ENCODE results near the gene PAH.

Gene PAH

DNA sequence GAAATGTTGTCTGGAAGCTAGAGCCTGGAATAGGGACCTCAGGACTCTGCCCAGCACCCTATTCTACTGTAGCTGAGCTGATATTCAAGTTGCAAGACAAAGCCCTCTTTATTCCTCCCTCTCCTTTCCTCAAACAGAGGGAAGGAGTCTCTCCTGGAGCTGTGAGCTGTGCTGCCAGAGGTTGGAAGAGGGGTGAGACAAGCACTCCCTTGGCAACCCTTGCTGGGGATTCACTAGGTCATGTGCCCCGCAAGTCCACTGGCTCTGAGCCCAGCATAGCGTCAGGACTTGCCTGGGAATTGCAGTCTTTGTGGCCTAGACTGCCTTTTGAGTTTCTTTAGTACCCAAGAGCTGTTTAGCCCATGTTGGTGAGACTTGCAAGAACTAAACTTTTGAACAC is 29.0 kb upstream of the PAH start:
- Histone ChIP-seq H3K4me1 (ENCODE audit: control insufficient read depth, low read depth, low read length) (peaks cover 1% of the 10 kb centered on the region), H3K27me3 (ENCODE audit: control insufficient read depth, insufficient read depth, low read length) (peaks cover 33% of the 10 kb centered on the region), H3K9me3 (ENCODE audit: control insufficient read depth, low read depth, low read length) (no peaks in the 10 kb centered on the region)

GRCh38 chr12:102939670-102940222 is 22.7 kb upstream of the PAH start:
- no peak overlapping the region for H3K9ac ChIP-seq (ENCODE audit: low read length)
- no peaks in the 10 kb centered on the region for H3K9me3 ChIP-seq (ENCODE audit: control insufficient read depth, low read depth, low read length)
- H3K27me3 ChIP-seq (ENCODE audit: control insufficient read depth, insufficient read depth, low read length), result no peaks in the 10 kb centered on the region
- H3K4me3 ChIP-seq (ENCODE audit: low read length), result no peak overlapping the region
- no peaks in the 10 kb centered on the region for H3K36me3 ChIP-seq (ENCODE audit: control insufficient read depth, low read depth, low read length)
- H3K27ac ChIP-seq (ENCODE audit: low read length), result no peak overlapping the region
- peaks cover 5% of the 10 kb centered on the region for H3K4me1 ChIP-seq (ENCODE audit: control insufficient read depth, low read depth, low read length)

More for the DNA sequence above, 29.0 kb upstream of the PAH start:
- Histone ChIP-seq H3K9ac (ENCODE audit: low read length) (no peak overlapping the region), H3K4me3 (ENCODE audit: low read length) (no peak overlapping the region), H3K36me3 (ENCODE audit: control insufficient read depth, low read depth, low read length) (no peaks in the 10 kb centered on the region), H3K27ac (ENCODE audit: low read length) (no peak overlapping the region)

DNA sequence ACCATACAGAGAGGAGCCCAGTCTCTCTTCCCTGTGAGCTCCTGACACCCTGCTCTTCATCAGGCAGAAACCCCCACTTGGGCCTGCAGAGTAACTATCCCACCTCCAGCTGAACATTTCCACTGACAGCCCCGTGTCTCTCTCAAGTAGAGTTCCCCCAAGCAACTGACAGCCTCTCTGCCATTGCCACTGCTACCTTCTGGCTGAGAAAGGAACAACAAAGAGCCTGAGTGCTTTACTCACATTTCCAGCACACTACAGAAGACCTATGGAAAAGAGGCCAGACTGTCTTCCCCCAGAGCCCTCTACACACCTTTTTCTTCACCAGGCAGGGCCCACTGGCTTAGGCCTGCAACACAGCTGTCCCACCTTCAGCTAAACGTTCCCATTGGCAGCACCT is 22.0 kb upstream of the PAH start:
- Histone ChIP-seq H3K27ac (ENCODE audit: low read length) (no peak overlapping the region), H3K4me3 (ENCODE audit: low read length) (no peak overlapping the region), H3K4me1 (ENCODE audit: control insufficient read depth, low read depth, low read length) (peaks cover 6% of the 10 kb centered on the region), H3K36me3 (ENCODE audit: control insufficient read depth, low read depth, low read length) (no peaks in the 10 kb centered on the region), H3K9me3 (ENCODE audit: control insufficient read depth, low read depth, low read length) (no peaks in the 10 kb centered on the region), H3K9ac (ENCODE audit: low read length) (no peak overlapping the region), H3K27me3 (ENCODE audit: control insufficient read depth, insufficient read depth, low read length) (no peaks in the 10 kb centered on the region)

GRCh38 chr12:102933168-102933567 is 16.1 kb upstream of the PAH start:
- H3K4me1 ChIP-seq (ENCODE audit: control insufficient read depth, low read depth, low read length), result peaks cover 12% of the 10 kb centered on the region
- no peaks in the 10 kb centered on the region for H3K36me3 ChIP-seq (ENCODE audit: control insufficient read depth, low read depth, low read length)
- no peaks in the 10 kb centered on the region for H3K9me3 ChIP-seq (ENCODE audit: control insufficient read depth, low read depth, low read length)
- no peaks in the 10 kb centered on the region for H3K27me3 ChIP-seq (ENCODE audit: control insufficient read depth, insufficient read depth, low read length)
- no peak overlapping the region for H3K9ac ChIP-seq (ENCODE audit: low read length)
- H3K27ac ChIP-seq (ENCODE audit: low read length), result no peak overlapping the region
- H3K4me3 ChIP-seq (ENCODE audit: low read length), result no peak overlapping the region

GRCh38 chr12:102927220-102927619 is 10.2 kb upstream of the PAH start:
- Histone ChIP-seq H3K27ac (ENCODE audit: low read length) (no peak overlapping the region), H3K9ac (ENCODE audit: low read length) (no peak overlapping the region), H3K4me1 (ENCODE audit: control insufficient read depth, low read depth, low read length) (no peaks in the 10 kb centered on the region), H3K9me3 (ENCODE audit: control insufficient read depth, low read depth, low read length) (no peaks in the 10 kb centered on the region), H3K27me3 (ENCODE audit: control insufficient read depth, insufficient read depth, low read length) (no peaks in the 10 kb centered on the region), H3K4me3 (ENCODE audit: low read length) (no peak overlapping the region), H3K36me3 (ENCODE audit: control insufficient read depth, low read depth, low read length) (no peaks in the 10 kb centered on the region)

DNA sequence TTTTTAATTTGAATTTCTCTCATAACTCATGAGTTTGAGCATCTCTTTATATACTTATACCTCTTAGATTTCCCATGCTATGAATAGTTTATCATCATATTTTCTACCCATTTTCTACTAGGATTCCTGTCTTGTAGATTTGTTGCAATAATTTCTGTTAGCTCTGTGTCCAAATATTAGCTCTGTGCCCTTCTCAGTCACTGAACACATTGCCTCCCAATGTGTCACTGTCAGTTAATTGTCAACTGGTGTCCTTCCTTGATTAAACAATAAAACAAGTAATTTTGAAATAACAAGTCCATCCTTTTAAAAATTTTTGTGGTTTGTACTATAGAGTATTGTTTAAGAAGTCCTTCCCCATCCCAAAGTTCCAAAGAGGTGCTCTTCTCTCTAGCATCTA is 4.2 kb upstream of the PAH start:
- Histone ChIP-seq H3K9me3 (ENCODE audit: control insufficient read depth, low read depth, low read length) (no peaks in the 10 kb centered on the region), H3K4me1 (ENCODE audit: control insufficient read depth, low read depth, low read length) (peaks cover 8% of the 10 kb centered on the region), H3K27ac (ENCODE audit: low read length) (no peak overlapping the region), H3K27me3 (ENCODE audit: control insufficient read depth, insufficient read depth, low read length) (no peaks in the 10 kb centered on the region), H3K4me3 (ENCODE audit: low read length) (no peak overlapping the region), H3K9ac (ENCODE audit: low read length) (no peak overlapping the region), H3K36me3 (ENCODE audit: control insufficient read depth, low read depth, low read length) (no peaks in the 10 kb centered on the region)

DNA sequence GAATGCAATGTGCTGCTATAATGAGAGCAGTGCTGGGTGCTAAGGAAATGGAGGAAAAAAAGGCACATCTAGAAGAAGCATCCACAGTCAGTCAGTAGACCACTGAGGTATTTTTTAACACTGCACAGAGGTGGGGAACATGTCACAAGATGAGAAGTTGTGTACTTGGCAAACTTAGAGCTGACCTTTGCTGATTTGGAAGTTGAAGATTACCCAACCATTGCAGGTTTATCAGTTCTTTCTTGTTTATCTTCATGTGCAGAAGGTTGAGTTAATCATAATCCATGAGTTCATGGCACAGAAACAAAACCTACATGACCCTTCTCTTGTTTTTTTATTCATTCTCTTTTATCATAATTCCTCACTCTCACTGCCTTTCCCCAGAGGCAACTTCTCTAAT is 3.2 kb upstream of the PAH start:
- H3K4me1 ChIP-seq (ENCODE audit: control insufficient read depth, low read depth, low read length), result peaks cover 8% of the 10 kb centered on the region
- H3K27ac ChIP-seq (ENCODE audit: low read length), result no peak overlapping the region
- H3K9me3 ChIP-seq (ENCODE audit: control insufficient read depth, low read depth, low read length), result no peaks in the 10 kb centered on the region
- H3K9ac ChIP-seq (ENCODE audit: low read length), result no peak overlapping the region
- H3K36me3 ChIP-seq (ENCODE audit: control insufficient read depth, low read depth, low read length), result no peaks in the 10 kb centered on the region
- H3K4me3 ChIP-seq (ENCODE audit: low read length), result no peak overlapping the region
- no peaks in the 10 kb centered on the region for H3K27me3 ChIP-seq (ENCODE audit: control insufficient read depth, insufficient read depth, low read length)

- no peaks in the 10 kb centered on the region for H3K9me3 ChIP-seq (ENCODE audit: control insufficient read depth, low read depth, low read length)
Observed at GRCh38 chr12:102918840-102919239, 1.8 kb upstream of the PAH start.

DNA sequence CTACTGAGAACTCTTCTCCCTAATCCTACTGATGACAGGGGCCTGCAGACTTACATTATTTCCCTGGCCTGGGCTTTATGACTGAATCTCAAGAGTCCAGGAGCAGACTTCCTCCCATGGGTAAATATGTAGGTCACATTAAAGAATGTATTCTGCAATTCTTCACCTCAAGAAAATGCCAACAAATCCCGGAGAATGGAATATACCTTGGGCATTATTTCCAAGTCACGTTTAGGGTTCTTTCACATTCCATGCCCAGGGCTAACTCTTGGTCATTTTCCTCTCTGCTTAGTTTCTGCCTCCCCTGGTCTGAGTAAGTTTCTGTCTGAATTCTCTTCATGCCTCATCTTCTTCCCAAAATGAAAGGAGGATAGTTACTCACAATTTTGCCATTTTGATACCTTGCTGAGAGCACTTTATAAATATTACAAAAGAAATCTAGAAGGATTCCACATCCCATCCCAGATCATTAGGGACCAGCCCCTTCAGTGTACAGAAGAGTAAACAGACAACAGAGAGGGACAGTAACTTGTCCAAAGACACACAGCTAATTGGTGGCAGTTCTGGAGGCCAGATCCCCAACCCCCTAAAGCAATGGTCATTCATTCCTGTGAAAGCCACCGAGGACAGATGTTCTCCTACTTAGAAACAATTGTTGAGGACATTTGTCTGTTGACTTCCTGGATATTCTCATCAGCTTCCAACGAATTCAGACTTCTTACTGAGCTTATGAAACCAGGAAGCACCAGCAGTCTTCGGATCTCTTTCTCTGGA is 605 bp downstream of the PAH start:
- H3K27ac ChIP-seq (ENCODE audit: low read length), result no peak overlapping the region
- peaks cover 8% of the 10 kb centered on the region for H3K4me1 ChIP-seq (ENCODE audit: control insufficient read depth, low read depth, low read length)
- H3K27me3 ChIP-seq (ENCODE audit: control insufficient read depth, insufficient read depth, low read length), result no peaks in the 10 kb centered on the region
- H3K4me3 ChIP-seq (ENCODE audit: low read length), result peak overlapping the region; percentile 46
- no peak overlapping the region for H3K9ac ChIP-seq (ENCODE audit: low read length)
- no peaks in the 10 kb centered on the region for H3K36me3 ChIP-seq (ENCODE audit: control insufficient read depth, low read depth, low read length)
- H3K9me3 ChIP-seq (ENCODE audit: control insufficient read depth, low read depth, low read length), result no peaks in the 10 kb centered on the region

More at GRCh38 chr12:102918840-102919239, 1.8 kb upstream of the PAH start:
- Histone ChIP-seq H3K4me3 (ENCODE audit: low read length) (no peak overlapping the region), H3K9ac (ENCODE audit: low read length) (no peak overlapping the region), H3K36me3 (ENCODE audit: control insufficient read depth, low read depth, low read length) (no peaks in the 10 kb centered on the region), H3K27ac (ENCODE audit: low read length) (no peak overlapping the region), H3K27me3 (ENCODE audit: control insufficient read depth, insufficient read depth, low read length) (no peaks in the 10 kb centered on the region), H3K4me1 (ENCODE audit: control insufficient read depth, low read depth, low read length) (peaks cover 8% of the 10 kb centered on the region)

GRCh38 chr12:102913453-102914226 is 3.4 kb downstream of the PAH start:
- H3K27ac ChIP-seq (ENCODE audit: low read length), result no peak overlapping the region
- H3K4me1 ChIP-seq (ENCODE audit: control insufficient read depth, low read depth, low read length), result peaks cover 8% of the 10 kb centered on the region
- no peaks in the 10 kb centered on the region for H3K9me3 ChIP-seq (ENCODE audit: control insufficient read depth, low read depth, low read length)
- H3K36me3 ChIP-seq (ENCODE audit: control insufficient read depth, low read depth, low read length), result no peaks in the 10 kb centered on the region
- no peaks in the 10 kb centered on the region for H3K27me3 ChIP-seq (ENCODE audit: control insufficient read depth, insufficient read depth, low read length)
- H3K4me3 ChIP-seq (ENCODE audit: low read length), result no peak overlapping the region
- no peak overlapping the region for H3K9ac ChIP-seq (ENCODE audit: low read length)

DNA sequence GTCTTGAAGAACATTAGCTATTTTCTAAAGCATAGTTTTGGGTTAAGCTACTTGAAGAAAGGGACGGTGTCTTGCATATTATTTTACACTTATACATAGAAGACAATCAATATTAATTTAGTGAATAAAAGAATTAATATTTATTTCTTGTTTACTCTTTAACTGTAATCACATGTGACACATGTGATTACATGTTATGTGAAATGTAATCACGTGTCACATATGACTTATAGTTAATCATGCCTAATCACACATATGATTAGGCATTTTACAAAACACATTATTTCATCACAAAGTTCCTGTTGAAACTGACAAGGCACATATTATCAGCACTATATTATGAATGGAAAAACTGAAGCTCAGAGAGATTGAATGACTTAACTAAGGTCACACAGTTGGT is 4.8 kb downstream of the PAH start:
- no peaks in the 10 kb centered on the region for H3K27me3 ChIP-seq (ENCODE audit: control insufficient read depth, insufficient read depth, low read length)
- H3K4me3 ChIP-seq (ENCODE audit: low read length), result no peak overlapping the region
- no peak overlapping the region for H3K9ac ChIP-seq (ENCODE audit: low read length)
- no peaks in the 10 kb centered on the region for H3K36me3 ChIP-seq (ENCODE audit: control insufficient read depth, low read depth, low read length)
- H3K27ac ChIP-seq (ENCODE audit: low read length), result no peak overlapping the region
- H3K4me1 ChIP-seq (ENCODE audit: control insufficient read depth, low read depth, low read length), result no peaks in the 10 kb centered on the region
- H3K9me3 ChIP-seq (ENCODE audit: control insufficient read depth, low read depth, low read length), result no peaks in the 10 kb centered on the region

Data from iPS-18a (cell line).